H54 (cell line): Measurements from ENCODE around the gene DRICH1.
"Not testable (repeated sequence)": the region's sequence is repeated elsewhere in the genome, so short reads cannot be mapped to it uniquely, and the experiment has no call there.

Source experiments
- DNase-seq: peaks from one replicate; pipeline ENCODE4 v3.0.0; 2011; ENCODE audit warnings: low spot score, mixed read lengths; ENCODE audit not compliant: insufficient read length
- FAIRE-seq: peaks from 3 replicates; lab custom pipeline; 2011; peaks lifted over from hg19 to GRCh38; lab: Jason Lieb, UNC
- POLR2A ChIP-seq: IDR thresholded peaks from 2 replicates; pipeline ENCODE4 v1.6.1; 2011; ENCODE audit warnings: low read depth, mild to moderate bottlenecking, low read length

Gene DRICH1

DNA sequence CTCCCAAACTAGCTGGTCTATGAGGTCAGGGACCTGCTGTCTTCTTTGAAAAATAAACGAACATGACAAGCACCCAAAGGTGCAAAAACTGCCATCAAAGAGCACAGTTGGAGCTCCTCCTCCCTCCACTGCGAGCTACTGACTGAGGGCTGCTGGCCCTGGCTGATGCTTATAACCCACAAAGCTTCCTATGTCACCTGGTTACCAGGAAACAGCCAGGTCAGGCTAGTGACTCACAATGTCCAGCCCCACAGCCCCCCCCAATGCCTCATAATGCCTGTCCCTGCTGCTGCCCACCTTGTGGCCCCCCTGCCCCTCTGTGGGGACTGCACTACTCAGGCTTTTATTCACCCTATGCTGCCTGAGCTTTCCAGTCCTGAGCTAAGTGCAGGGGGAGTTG, at the start of gene DRICH1:
TSS of gene DRICH1 (minus strand) at position 144 of the 400 bp plus-strand sequence. CDS start 298 bp downstream, outside the sequence.
- no peak for DNase-seq
- no peak for FAIRE-seq
- no peak for TF ChIP-seq POLR2A

DNA sequence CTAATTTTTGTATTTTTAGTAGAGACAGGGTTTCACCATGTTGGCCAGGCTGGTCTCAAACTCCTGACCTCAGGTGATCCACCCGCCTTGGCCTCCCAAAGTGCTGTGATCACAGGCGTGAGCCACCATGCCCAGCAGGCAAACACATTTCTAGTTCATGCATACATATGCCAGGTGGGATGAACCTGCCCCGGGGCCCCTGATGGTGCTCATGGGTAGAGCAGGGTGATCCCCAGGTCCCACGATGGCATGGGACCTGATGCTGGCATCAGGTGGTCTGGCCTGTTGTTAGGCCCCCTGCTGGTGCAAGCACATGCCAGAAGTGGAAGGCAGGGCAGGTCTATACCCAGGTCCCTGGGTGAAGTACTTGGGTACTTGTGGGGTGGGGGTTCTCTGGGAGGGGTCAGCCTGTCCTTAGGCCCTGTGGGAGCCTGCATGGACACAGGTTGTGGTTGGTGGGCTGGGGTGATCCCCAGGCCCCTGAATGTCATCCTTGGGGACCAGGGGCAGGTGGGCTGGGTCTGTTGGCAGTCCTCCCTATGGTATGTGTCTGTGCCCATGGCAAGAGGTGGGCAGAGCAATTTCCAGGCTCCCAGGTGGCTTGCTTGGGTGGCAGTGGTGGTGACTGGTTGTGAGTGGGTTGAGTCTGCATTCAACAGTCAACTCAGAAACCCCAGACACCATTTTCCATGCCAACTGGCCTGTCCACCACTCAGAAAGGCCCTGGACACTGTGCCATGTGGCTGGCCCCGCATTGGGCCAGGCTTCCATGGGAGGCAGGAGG, 49.1 kb upstream of the DRICH1 start:
- FAIRE-seq (no peak), DNase-seq (no peak)
- no peak for TF ChIP-seq POLR2A

DNA sequence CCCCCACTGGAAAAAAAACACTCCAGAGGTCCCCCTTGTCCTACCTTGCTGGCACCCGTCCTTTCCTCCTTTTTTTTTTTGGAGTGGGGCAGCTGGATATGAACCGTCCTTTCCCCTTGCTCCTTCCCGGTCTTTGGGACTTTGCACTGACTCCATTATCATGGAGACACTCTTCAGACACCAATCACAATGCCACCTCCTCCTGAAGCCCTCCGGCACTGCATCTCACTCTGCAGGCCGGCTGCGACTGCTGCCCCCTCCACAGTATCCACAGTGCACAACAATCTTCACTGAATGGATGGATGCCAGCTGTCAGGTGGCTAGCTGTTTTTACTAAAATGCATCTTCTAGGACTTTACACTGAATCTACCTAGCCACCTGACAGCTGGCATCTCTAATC, 46.0 kb upstream of the DRICH1 start:
- DNase-seq: no peak
- TF ChIP-seq POLR2A: no peak
- no peak for FAIRE-seq

DNA sequence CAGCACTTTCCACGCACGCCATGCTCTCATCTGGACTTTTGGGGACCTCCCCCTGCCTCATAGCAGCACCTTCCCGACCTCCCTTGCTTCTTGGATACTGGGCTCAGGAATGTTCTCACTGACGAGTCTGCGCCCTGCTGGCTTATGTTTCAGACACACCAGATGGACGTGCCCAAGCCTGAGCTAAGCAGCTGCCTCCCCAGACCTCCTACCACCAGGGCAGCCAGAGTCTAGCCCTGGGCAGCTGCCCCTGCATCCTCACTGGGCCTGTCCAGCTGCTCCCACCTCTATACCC, 45.5 kb upstream of the DRICH1 start:
- no peak for FAIRE-seq
- TF ChIP-seq POLR2A: no peak
- DNase-seq: no peak

DNA sequence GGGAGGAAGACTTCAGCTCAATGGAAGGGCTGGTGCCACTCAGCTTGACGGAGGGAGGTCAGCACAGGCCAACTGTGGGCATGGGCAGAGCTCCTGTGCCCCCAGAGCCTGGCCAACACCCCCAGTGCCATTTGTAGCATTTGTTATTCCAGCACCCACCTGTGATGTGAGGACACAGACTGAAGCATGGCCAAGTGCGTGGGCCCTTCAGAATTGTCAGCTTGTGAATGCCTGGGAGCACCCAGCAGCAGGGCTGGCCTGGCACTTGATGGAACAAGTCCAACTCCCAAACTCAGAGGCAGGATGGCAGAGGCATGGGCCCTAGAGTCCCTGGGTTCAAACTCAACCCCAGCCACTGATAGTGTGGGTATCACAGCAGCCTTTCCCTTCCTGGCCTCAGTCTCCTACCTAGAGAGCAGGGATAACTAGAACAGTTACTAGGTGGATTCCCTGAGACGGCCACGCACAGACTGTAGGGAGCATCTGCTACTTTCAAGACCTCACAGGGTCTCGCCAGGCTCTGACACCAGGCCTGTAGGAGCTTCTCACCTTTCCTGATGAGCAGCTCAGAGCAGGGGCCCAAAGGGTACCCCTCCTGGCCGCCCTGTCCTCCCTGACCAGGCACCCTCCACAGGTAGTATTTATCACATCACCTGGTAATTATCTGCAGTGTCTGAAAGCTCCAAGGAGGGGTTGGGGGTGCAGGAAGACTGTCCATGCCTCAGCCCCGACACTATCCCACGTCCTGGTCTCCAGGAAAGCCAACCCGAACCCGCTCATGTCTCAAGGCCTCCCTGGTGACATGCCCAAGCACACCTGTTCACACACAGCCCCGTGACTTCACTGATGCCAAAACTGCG, 45.0 kb upstream of the DRICH1 start:
- not testable (repeated sequence) for DNase-seq, FAIRE-seq

DNA sequence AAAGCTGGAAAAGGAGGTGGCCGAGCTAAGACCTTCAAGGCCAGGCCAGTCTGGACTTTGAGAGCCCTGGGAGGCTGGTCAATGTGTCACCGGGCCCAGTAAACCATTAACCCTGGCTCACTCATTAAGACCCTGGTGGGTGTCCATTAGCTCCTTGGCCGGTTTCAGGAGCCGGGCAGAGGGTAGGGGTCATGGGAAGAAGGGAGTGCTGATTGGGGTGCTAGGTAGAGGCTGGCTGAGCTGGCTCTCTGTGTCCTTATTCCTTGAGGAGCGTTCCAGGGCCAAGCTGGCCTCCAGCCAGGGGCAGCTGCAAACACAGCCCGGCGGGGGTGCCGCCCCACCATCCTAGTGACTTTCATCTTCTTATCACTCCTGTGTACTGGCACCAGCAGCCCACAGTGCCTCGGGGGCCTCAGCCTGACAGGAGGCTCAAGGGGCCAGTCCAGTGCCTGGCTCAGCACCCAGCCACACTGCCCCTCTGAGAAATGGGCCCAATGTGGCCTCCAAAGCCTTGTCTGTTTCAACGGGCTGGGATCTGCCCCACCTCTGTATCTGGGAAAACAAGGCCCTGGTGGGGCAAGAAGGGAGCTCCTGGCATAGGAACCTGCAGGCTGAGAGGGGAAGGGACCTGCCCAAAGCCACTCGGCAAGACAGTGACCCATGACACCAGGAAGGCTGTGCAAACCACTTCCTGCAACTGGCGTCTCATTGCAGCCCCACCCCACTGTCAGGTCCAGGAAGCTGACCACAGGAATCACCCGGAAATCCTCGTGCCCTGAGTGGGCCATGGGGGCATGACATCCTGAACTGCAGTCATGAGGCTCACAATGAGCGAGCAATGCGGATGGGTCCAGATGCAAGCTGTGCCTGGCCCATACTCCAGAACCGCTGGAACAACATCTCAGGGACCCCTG, 43.6 kb upstream of the DRICH1 start:
- DNase-seq: no peak
- no peak for FAIRE-seq
- TF ChIP-seq POLR2A: no peak

GRCh38 chr22:23674886-23675501, 42.9 kb upstream of the DRICH1 start:
- not testable (repeated sequence) for DNase-seq, FAIRE-seq

- DNase-seq (no peak), FAIRE-seq (no peak)
- TF ChIP-seq POLR2A: no peak
Measured at GRCh38 chr22:23673826-23674690, 41.9 kb upstream of the DRICH1 start.

GRCh38 chr22:23673050-23673620, 41.0 kb upstream of the DRICH1 start:
- no peak for DNase-seq
- FAIRE-seq: no peak
- no peak for TF ChIP-seq POLR2A

GRCh38 chr22:23672307-23673049, 40.4 kb upstream of the DRICH1 start:
- DNase-seq, FAIRE-seq: not testable (repeated sequence)

GRCh38 chr22:23671387-23671786, 39.3 kb upstream of the DRICH1 start:
- not testable (repeated sequence) for FAIRE-seq

More at GRCh38 chr22:23671387-23671786, 39.3 kb upstream of the DRICH1 start:
- not testable (repeated sequence) for DNase-seq
